Measurements from ENCODE around the gene LYSMD4. TPM values are rescaled to one million over a fixed set of nuclear protein-coding genes. Genes with fewer than 3 reads are reported as not detected.

LYSMD4 gene
- total and polyA plus RNA-seq, 2 of the 8 experiments (the other 6 are each of a cell fraction or from before 2014, with no cell fraction given), result 7.5 to 17.5 TPM

- no peak for DNase-seq (ENCODE audit: low read depth in 1 of 2, low spot score in 2 of 2)
- Histone ChIP-seq H4K8ac (ENCODE audit: extremely low read depth, insufficient read depth, low read length) (no peak overlapping the region), H3K14ac (ENCODE audit: insufficient read length) (no peak overlapping the region), H3K23ac (ENCODE audit: insufficient read length) (no peak overlapping the region), H3K27me3 (replicated peaks in 1 of 4; ENCODE audit: control insufficient read depth in 3 of 4, extremely low read depth in 1 of 4, insufficient read depth in 3 of 4, low read length in 3 of 4) (no peaks in the 10 kb centered on the region), H3K9ac (replicated peaks in 1 of 4; ENCODE audit: extremely low read depth in 1 of 4, low read depth in 3 of 4, low read length in 3 of 4) (no peak overlapping the region), H2BK20ac (ENCODE audit: low read length) (no peak overlapping the region), H3K23me2 (ENCODE audit: low read depth, low read length) (no peaks in the 10 kb centered on the region), H2AFZ (ENCODE audit: low read length) (no peak overlapping the region), H3K27ac (ENCODE audit: low read depth, low read length) (no peak overlapping the region), H2BK15ac (ENCODE audit: low read length) (no peak overlapping the region), H2BK5ac (ENCODE audit: low read depth, low read length) (no peak overlapping the region), H2BK120ac (replicated peaks; ENCODE audit: low read depth, low read length) (no peak overlapping the region), H3K9me3 (ENCODE audit: insufficient read depth in 2 of 2, low read depth in 1 of 2, low read length in 1 of 2) (no peaks in the 10 kb centered on the region), H4K20me1 (replicated peaks in 1 of 2; ENCODE audit: control insufficient read depth in 1 of 2, insufficient read depth in 2 of 2, low read length in 2 of 2) (no peaks in the 10 kb centered on the region), H3K4ac (replicated peaks; ENCODE audit: insufficient read length, low read depth, low read length) (no peak overlapping the region), H3K18ac (ENCODE audit: extremely low read depth, low read length) (no peak overlapping the region), H3K56ac (replicated peaks; ENCODE audit: insufficient read length, low read depth, low read length) (no peak overlapping the region), H4K91ac (replicated peaks; ENCODE audit: insufficient read length, low read length) (no peak overlapping the region), H4K5ac (ENCODE audit: insufficient read length, low read depth, low read length) (no peak overlapping the region), H3K4me3 (ENCODE audit: extremely low read depth in 1 of 4, insufficient read depth in 2 of 4, low read depth in 3 of 4, low read length in 4 of 4) (no peak overlapping the region), H3K79me2 (ENCODE audit: control insufficient read depth in 1 of 2, insufficient read depth in 2 of 2, low read length in 2 of 2) (no peaks in the 10 kb centered on the region), H2BK12ac (ENCODE audit: low read depth, low read length) (no peak overlapping the region), H3K36me3 (ENCODE audit: control insufficient read depth in 2 of 4, insufficient read depth in 4 of 4, low read length in 3 of 4) (peaks cover 0 to 6% (median 2%) of the 10 kb centered on the region in 4 experiments; a peak in 5 of 8 replicates), H2AK5ac (ENCODE audit: low read depth, low read length) (no peak overlapping the region), H3K4me2 (ENCODE audit: insufficient read depth in 1 of 2, low read depth in 2 of 2, low read length in 2 of 2) (no peak overlapping the region), H3K79me1 (ENCODE audit: low read depth, low read length) (no peaks in the 10 kb centered on the region; the same call in none of the 2 replicates), H3K4me1 (replicated peaks in 1 of 4; ENCODE audit: control insufficient read depth in 3 of 4, insufficient read depth in 4 of 4, low read length in 3 of 4) (no peaks in the 10 kb centered on the region; a peak in 1 of 7 replicates)
- no peak for FAIRE-seq
- CTCF ChIA-PET (ENCODE audit: partially characterized antibody), result interaction anchor here (0.8 to 3.1 kb wide), 7 partner anchors 10 to 434 kb away, joined by 3 to 14 read pairs (median 4); no protein-coding TSS in a partner anchor
- POLR2A ChIA-PET (ENCODE audit: partially characterized antibody), result interaction anchor here (1.4 kb wide), 1 partner anchor 14 kb away, joined by 4 read pairs; no protein-coding TSS in a partner anchor
- WGBS, 2 experiments (ENCODE audit: extremely low coverage in 1 of 2, insufficient coverage in 1 of 2, insufficient read length in 1 of 2, insufficient replicate concordance in 2 of 2, low coverage in 1 of 2, low lambda C conversion rate in 2 of 2, missing lambda C conversion rate in 1 of 2), result 90% methylated on average over 10 of the region's 10 CpGs; no CpG with 5 or more reads in 1 of the 2 experiments
- no peak for TF ChIP-seq E2F6 (IDR thresholded peaks at IDR 0.05)
- TF ChIP-seq EZH2 (IDR thresholded peaks at IDR 0.05; ENCODE audit: low read depth, low read length, severe bottlenecking), result no peak
- TF ChIP-seq USF2 (IDR thresholded peaks at IDR 0.05; ENCODE audit: low read length), result no peak
- no peak for TF ChIP-seq SRF (IDR thresholded peaks at IDR 0.05; ENCODE audit: low read depth, low read length)
- TF ChIP-seq SP1 (IDR thresholded peaks at IDR 0.05; ENCODE audit: low read depth, low read length), result no peak
- TF ChIP-seq, protein P1, sequence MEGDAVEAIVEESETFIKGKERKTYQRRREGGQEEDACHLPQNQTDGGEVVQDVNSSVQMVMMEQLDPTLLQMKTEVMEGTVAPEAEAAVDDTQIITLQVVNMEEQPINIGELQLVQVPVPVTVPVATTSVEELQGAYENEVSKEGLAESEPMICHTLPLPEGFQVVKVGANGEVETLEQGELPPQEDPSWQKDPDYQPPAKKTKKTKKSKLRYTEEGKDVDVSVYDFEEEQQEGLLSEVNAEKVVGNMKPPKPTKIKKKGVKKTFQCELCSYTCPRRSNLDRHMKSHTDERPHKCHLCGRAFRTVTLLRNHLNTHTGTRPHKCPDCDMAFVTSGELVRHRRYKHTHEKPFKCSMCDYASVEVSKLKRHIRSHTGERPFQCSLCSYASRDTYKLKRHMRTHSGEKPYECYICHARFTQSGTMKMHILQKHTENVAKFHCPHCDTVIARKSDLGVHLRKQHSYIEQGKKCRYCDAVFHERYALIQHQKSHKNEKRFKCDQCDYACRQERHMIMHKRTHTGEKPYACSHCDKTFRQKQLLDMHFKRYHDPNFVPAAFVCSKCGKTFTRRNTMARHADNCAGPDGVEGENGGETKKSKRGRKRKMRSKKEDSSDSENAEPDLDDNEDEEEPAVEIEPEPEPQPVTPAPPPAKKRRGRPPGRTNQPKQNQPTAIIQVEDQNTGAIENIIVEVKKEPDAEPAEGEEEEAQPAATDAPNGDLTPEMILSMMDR (IDR thresholded peaks at IDR 0.05; ENCODE audit: control extremely low read depth in 1 of 3, insufficient read depth in 1 of 3, low read depth in 1 of 3, low read length in 3 of 3), result no peak
- no peak for TF ChIP-seq SAP30 (IDR thresholded peaks at IDR 0.05; ENCODE audit: insufficient read depth, insufficient replicate concordance, low read length)
These were observed 26.5 kb downstream of the LYSMD4 start for GRCh38 chr15:99706557-99707303.

Measured in H1 (cell line).